M059J (cell line): ENCODE results near the gene PARN. TPM values are rescaled to one million over a fixed set of nuclear protein-coding genes. Genes with fewer than 3 reads are reported as not detected.

Source experiments
- DNase-seq: peaks from one replicate; pipeline ENCODE4 v3.0.0-alpha.2; 2012; ENCODE audit warnings: low read depth
- total RNA-seq: library from RNA; depleted of rRNA; stranded (reverse); fragments of >200 nt; shearing (Covaris generic); gene quantifications from 2 replicates; pipeline ENCODE4 v1.2.3, GENCODE V29; 2014

PARN gene
- total RNA-seq, 1 experiment from 2014 or later, result 54.3 TPM

GRCh38 chr16:14499110-14499509, 130.9 kb downstream of the PARN start:
- DNase-seq, result no peak

- DNase-seq, result no peak
These were observed 132.6 kb downstream of the PARN start for GRCh38 chr16:14497245-14498082.

GRCh38 chr16:14496786-14497185, 133.3 kb downstream of the PARN start:
- DNase-seq, result no peak

- DNase-seq, result no peak
These were observed 133.9 kb downstream of the PARN start for GRCh38 chr16:14496047-14496770.

- DNase-seq, result no peak
These were observed 134.6 kb downstream of the PARN start for GRCh38 chr16:14495213-14496046.

GRCh38 chr16:14494396-14494966, 135.6 kb downstream of the PARN start:
- DNase-seq, result no peak

GRCh38 chr16:14493791-14494190, 136.3 kb downstream of the PARN start:
- no peak for DNase-seq

- DNase-seq, result no peak
These were observed 137.4 kb downstream of the PARN start for GRCh38 chr16:14492614-14493013.

- no peak for DNase-seq
These were observed 138.1 kb downstream of the PARN start for GRCh38 chr16:14491861-14492529.

GRCh38 chr16:14490235-14490634, 139.8 kb downstream of the PARN start:
- no peak for DNase-seq

GRCh38 chr16:14489460-14489859, 140.6 kb downstream of the PARN start:
- DNase-seq, result peak; percentile 40

- peak; percentile 38 for DNase-seq
These were observed 142.5 kb downstream of the PARN start for GRCh38 chr16:14487579-14487978.

- peak; percentile 97 for DNase-seq
These were observed 143.3 kb downstream of the PARN start for GRCh38 chr16:14486520-14487303.

GRCh38 chr16:14485811-14486519, 144.1 kb downstream of the PARN start:
- DNase-seq, result no peak

GRCh38 chr16:14485121-14485551, 144.9 kb downstream of the PARN start:
- peak; percentile 34 for DNase-seq

- DNase-seq, result no peak
These were observed 146.2 kb downstream of the PARN start for GRCh38 chr16:14483819-14484385.

GRCh38 chr16:14476183-14476582, 153.9 kb downstream of the PARN start:
- DNase-seq, result no peak

GRCh38 chr16:14475370-14476139, 154.5 kb downstream of the PARN start:
- DNase-seq, result no peak

GRCh38 chr16:14473488-14473887, 156.6 kb downstream of the PARN start:
- no peak for DNase-seq
